Colonic mucosa (tissue), 4 donors: ENCODE measurements around the gene GID8. TPM values are rescaled to one million over a fixed set of nuclear protein-coding genes. Genes with fewer than 3 reads are reported as not detected.

ENCODE experiments used
- DNase-seq: peaks from one replicate; pipeline ENCODE4 v3.0.0-alpha.2; 2020
- H3K27ac ChIP-seq: fragments of 200-600 bp; one replicate; pipeline ENCODE4 v1.8.0; 2021
- H3K27me3 ChIP-seq: fragments of 200-600 bp; one replicate; pipeline ENCODE4 v1.8.0; 2021
- H3K36me3 ChIP-seq: fragments of 200-600 bp; one replicate; pipeline ENCODE4 v1.8.0; 2021
- H3K4me1 ChIP-seq: fragments of 200-600 bp; one replicate; pipeline ENCODE4 v1.8.0; 2021; ENCODE audit warnings: mild to moderate bottlenecking
- H3K4me3 ChIP-seq: fragments of 200-600 bp; one replicate; pipeline ENCODE4 v1.8.0; 2021
- H3K9ac ChIP-seq, 2 donors: one replicate each; pipeline ENCODE4 v1.7.0; 2013; ENCODE audit warnings: control low read depth in 2 of 2, low read depth in 2 of 2, low read length in 2 of 2
- H3K9me3 ChIP-seq: fragments of 200-600 bp; one replicate; pipeline ENCODE4 v1.8.0; 2021
- CTCF ChIP-seq: fragments of 200-600 bp; IDR thresholded peaks from one replicate; pipeline ENCODE4 v1.8.0; 2022; ENCODE audit warnings: antibody characterized with exemption, mild to moderate bottlenecking
- intact Hi-C: fragments of 100-400 bp; cut with DNase I; formaldehyde crosslinking; loops from one replicate; pipeline ENCODE4 v1.14.1; 2022
- total RNA-seq, 2 donors: library from RNA; stranded (reverse); fragmentation: NEBNext Ultra II Directional in 1 of 2; extraction: Animal tissue kit (Norgen Biotek cat#: 25700) in 1 of 2; gene quantifications; one replicate each; pipeline ENCODE4 v1.2.1, GENCODE V29; 2021
- donor health status: healthy.
- donor health status: DM: no; HTN: no; CAD: no.
- donor health status: DM: no; HTN: no; CAD: no.

Gene GID8
- total RNA-seq, 2 donors from 2014 or later, result 37.3 to 40.4 TPM

- Histone ChIP-seq H3K27ac (no peak overlapping the region), H3K9ac (peak overlapping the region in 1 of 2 donors; percentile 12), H3K36me3 (no peaks in the 10 kb centered on the region), H3K4me1 (no peaks in the 10 kb centered on the region), H3K4me3 (peak overlapping the region; percentile 24), H3K27me3 (peaks cover 37% of the 10 kb centered on the region), H3K9me3 (no peaks in the 10 kb centered on the region)
- DNase-seq, result no peak
- TF ChIP-seq CTCF, result no peak
- intact Hi-C loops, result loop anchor here (2.0 kb wide), 1 partner anchor 36 kb away; no protein-coding TSS in a partner anchor
Measured at GRCh38 chr20:62972845-62973745, 35.1 kb downstream of the GID8 start.

GRCh38 chr20:62975251-62975760, 37.4 kb downstream of the GID8 start:
- intact Hi-C loops, result no loop called here
- H3K27me3 ChIP-seq, result peaks cover 52% of the 10 kb centered on the region

GRCh38 chr20:62975812-62976508, 38.0 kb downstream of the GID8 start:
- intact Hi-C loops, result no loop called here
- Histone ChIP-seq H3K4me1 (no peaks in the 10 kb centered on the region), H3K9ac (no peak overlapping the region), H3K4me3 (no peak overlapping the region), H3K36me3 (no peaks in the 10 kb centered on the region), H3K27me3 (peaks cover 54% of the 10 kb centered on the region), H3K9me3 (no peaks in the 10 kb centered on the region), H3K27ac (no peak overlapping the region)
- no peak for DNase-seq
- TF ChIP-seq CTCF, result no peak

More at GRCh38 chr20:62975251-62975760, 37.4 kb downstream of the GID8 start:
- Histone ChIP-seq H3K27ac (no peak overlapping the region), H3K9me3 (no peaks in the 10 kb centered on the region), H3K9ac (no peak overlapping the region), H3K4me1 (no peaks in the 10 kb centered on the region), H3K4me3 (no peak overlapping the region), H3K36me3 (no peaks in the 10 kb centered on the region)
- DNase-seq, result no peak
- no peak for TF ChIP-seq CTCF

- intact Hi-C loops, result no loop called here
- DNase-seq, result no peak
Measured at GRCh38 chr20:62976886-62977285, 38.9 kb downstream of the GID8 start.

More at GRCh38 chr20:62976886-62977285, 38.9 kb downstream of the GID8 start:
- no peak overlapping the region for H3K27ac ChIP-seq
- no peaks in the 10 kb centered on the region for H3K4me1 ChIP-seq
- H3K36me3 ChIP-seq, result no peaks in the 10 kb centered on the region
- H3K9me3 ChIP-seq, result no peaks in the 10 kb centered on the region
- no peak overlapping the region for H3K9ac ChIP-seq
- no peak for TF ChIP-seq CTCF
- no peak overlapping the region for H3K4me3 ChIP-seq
- H3K27me3 ChIP-seq, result peaks cover 52% of the 10 kb centered on the region
